GM19324 (cell line): Measurements from ENCODE around the gene CFAP61.

ENCODE experiments used
- ATAC-seq: cut with Tn5 transposase; IDR thresholded peaks from one replicate; pipeline ENCODE4 v1.9.1; 2021; ENCODE audit warnings: mild to moderate bottlenecking, moderate library complexity; ENCODE audit not compliant: unreplicated experiment, low FRiP score

CFAP61 gene

GRCh38 chr20:20304942-20305341, 252.6 kb downstream of the CFAP61 start:
- ATAC-seq, result no peak

- ATAC-seq, result no peak
Measured at GRCh38 chr20:20312562-20312961, 260.2 kb downstream of the CFAP61 start.

- ATAC-seq, result peak; percentile 92
Measured at GRCh38 chr20:20317195-20317594, 264.9 kb downstream of the CFAP61 start.

GRCh38 chr20:20317621-20318364, 265.5 kb downstream of the CFAP61 start:
- ATAC-seq, result peak; percentile 47

GRCh38 chr20:20318365-20319161, 266.2 kb downstream of the CFAP61 start:
- no peak for ATAC-seq

GRCh38 chr20:20321134-20321533, 268.8 kb downstream of the CFAP61 start:
- no peak for ATAC-seq

GRCh38 chr20:20321917-20322316, 269.6 kb downstream of the CFAP61 start:
- no peak for ATAC-seq

GRCh38 chr20:20322912-20323311, 270.6 kb downstream of the CFAP61 start:
- ATAC-seq, result no peak

GRCh38 chr20:20327746-20328145, 275.4 kb downstream of the CFAP61 start:
- ATAC-seq, result no peak

- no peak for ATAC-seq
Measured at GRCh38 chr20:20329564-20329963, 277.2 kb downstream of the CFAP61 start.

- ATAC-seq, result no peak
Measured at GRCh38 chr20:20331156-20331555, 278.8 kb downstream of the CFAP61 start.

GRCh38 chr20:20331817-20332216, 279.5 kb downstream of the CFAP61 start:
- ATAC-seq, result no peak

GRCh38 chr20:20333866-20334265, 281.5 kb downstream of the CFAP61 start:
- no peak for ATAC-seq

- peak; percentile 85 for ATAC-seq
Measured at GRCh38 chr20:20334489-20334888, 282.2 kb downstream of the CFAP61 start.

- no peak for ATAC-seq
Measured at GRCh38 chr20:20338133-20338730, 285.9 kb downstream of the CFAP61 start.

- ATAC-seq, result no peak
Measured at GRCh38 chr20:20340443-20340842, 288.1 kb downstream of the CFAP61 start.

GRCh38 chr20:20341371-20341770, 289.0 kb downstream of the CFAP61 start:
- ATAC-seq, result no peak

GRCh38 chr20:20342066-20342465, 289.7 kb downstream of the CFAP61 start:
- no peak for ATAC-seq

GRCh38 chr20:20343932-20344331, 291.6 kb downstream of the CFAP61 start:
- ATAC-seq, result no peak

GRCh38 chr20:20344476-20344875, 292.1 kb downstream of the CFAP61 start:
- no peak for ATAC-seq

- ATAC-seq, result no peak
Measured at GRCh38 chr20:20353576-20353975, 301.2 kb downstream of the CFAP61 start.
